ENCODE data around the gene MIPEP.

Gene MIPEP

DNA sequence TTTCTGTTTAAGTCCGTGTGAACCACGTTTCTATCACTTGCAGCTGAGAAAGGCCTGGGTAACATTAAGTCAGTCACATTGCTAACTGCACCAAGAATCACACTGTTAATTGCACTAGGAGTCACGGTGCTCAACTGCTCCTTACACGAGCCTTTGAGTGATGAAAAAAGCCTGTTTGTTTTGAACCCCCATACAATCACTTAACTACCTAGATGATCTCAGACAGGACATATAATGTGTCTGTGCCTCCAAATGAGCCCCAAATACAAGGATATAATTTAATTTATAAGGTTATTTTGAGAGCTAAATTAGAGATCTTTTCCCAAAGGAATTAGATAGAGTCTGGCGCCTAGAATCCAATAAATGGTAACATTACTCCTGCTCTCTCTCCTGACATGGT, 84.1 kb downstream of the MIPEP start:
- DNase-seq = no peak

- no peak for DNase-seq
These were observed 85.0 kb downstream of the MIPEP start for GRCh38 chr13:23804166-23804565.

DNA sequence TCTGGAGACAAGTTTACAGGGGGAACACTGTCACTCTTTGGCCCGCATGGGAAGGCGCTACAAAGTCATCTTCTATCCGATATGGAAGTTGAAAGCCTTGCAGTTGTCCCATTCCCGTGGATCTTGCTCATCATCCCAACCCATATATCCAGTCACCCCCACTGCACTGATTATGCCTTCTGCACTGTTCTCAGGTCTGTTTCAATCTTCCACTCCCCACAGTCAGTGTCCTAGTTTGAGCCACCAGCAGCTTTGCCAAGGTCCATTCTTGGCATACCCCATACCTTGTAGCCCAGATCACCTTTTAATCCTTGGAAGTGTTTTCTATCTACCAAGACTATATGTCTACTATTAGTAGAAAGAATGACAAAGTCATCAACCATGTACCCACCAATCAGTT, 88.1 kb downstream of the MIPEP start:
- DNase-seq = no peak

DNA sequence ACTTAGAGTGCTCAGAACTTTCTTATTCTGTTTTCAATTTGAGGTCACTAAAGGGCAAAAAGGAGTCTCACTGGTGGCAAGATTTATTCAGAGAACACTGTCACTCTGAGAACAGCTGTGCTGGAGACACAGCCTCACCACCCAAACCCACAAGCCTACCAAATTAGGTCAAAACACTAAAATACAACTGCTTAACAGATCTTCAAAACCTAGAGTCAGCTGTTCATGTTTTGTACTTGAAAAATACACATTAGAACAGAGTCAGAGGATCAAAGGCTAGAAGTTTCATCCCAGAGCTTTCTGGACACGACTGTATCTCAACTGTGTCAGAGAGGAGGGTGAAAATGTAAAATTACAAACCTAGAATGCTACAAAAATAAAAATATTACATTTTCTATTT, 89.3 kb downstream of the MIPEP start:
- no peak for DNase-seq

DNA sequence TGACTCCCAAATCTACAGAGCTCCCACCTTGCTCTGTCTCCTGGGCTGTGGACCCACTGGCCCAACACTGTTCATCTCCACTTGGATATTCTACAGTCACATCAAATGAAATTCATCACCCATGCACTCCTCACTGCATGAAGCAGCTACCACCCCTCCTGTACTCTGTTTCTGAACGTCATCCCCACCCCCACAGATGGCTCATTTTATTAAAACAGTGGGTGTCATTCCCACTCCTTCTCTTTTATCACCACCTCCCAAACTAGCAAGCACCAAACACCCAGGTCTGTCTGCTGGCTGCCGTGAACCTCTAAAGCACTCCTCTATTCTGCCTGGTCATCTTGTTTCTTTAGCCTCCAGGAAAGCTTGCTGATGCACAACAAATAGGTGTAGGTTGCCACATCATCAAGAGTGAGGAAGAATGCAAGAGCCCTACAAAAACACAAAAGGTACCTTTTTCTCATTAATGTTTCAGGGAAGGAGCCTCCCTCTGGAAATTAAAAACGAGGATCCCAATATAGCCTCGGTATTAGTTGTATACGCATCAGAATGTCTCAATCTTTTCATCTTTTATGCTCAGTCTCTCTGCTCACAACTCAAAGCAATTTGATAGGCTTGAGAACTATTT, 91.8 kb downstream of the MIPEP start:
- DNase-seq = no peak

- no peak for DNase-seq
These were observed 92.6 kb downstream of the MIPEP start for GRCh38 chr13:23796551-23796950.

DNA sequence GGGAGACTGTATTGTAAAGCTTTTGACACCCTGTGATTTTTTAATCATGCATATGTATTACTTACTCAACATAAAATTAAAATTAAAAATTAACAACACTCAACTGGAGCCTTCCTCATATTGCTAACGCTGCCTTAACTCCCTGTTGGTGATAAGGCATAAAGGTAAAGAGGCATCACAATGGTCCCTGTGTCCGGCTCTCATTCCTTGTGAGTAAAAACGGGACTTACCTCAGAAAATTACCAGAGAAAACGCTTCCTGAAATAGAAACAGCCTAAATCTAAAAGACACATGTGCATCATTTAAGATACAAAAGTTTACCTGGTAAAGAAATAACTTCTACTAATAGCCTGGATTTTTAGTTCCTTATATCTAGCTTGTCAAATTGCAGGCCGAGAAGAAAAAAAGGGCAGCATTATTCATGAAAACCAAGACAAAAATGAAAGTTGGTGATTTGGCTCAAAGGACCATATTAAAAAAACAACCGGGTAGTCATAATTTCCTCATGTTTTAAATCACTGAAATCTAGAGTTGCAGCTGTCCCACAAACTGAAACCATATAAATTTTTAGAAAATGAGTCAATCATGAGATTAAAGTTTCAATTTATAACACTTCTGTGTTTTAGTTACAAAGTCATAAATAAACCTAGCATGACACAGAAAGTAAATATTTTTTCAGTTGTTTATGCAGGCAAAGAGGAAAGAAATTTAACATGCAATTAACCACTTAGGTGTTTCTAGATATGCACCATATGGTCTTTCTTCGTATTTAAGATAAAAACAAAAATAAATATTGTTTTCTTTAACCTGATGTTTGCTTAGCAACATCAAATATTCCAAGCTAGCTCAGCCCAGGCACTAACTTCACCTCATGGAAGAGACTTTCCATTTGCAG, 94.7 kb downstream of the MIPEP start:
- no peak for DNase-seq

GRCh38 chr13:23793711-23794110, 95.5 kb downstream of the MIPEP start:
- no peak for DNase-seq

DNA sequence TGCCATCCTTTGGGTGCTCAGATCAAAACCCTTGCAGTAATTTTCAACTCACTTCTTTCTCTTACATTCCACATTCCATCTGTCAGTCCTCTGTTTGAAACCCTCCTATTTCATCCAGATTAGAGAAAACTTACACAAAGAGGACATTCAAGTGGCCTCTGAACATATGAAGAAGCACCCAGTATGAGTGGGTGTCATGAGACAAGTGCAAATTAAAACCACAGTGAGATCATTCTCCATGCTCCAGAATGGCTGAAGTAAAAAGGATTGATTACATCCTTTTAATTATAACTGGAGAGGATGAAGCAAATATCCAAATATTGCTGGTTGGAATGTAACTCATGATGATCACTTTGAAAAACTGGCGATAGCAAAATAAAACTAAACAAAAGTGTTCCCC, 96.5 kb downstream of the MIPEP start:
- DNase-seq = no peak

GRCh38 chr13:23790577-23791170, 98.5 kb downstream of the MIPEP start:
- no peak for DNase-seq

DNA sequence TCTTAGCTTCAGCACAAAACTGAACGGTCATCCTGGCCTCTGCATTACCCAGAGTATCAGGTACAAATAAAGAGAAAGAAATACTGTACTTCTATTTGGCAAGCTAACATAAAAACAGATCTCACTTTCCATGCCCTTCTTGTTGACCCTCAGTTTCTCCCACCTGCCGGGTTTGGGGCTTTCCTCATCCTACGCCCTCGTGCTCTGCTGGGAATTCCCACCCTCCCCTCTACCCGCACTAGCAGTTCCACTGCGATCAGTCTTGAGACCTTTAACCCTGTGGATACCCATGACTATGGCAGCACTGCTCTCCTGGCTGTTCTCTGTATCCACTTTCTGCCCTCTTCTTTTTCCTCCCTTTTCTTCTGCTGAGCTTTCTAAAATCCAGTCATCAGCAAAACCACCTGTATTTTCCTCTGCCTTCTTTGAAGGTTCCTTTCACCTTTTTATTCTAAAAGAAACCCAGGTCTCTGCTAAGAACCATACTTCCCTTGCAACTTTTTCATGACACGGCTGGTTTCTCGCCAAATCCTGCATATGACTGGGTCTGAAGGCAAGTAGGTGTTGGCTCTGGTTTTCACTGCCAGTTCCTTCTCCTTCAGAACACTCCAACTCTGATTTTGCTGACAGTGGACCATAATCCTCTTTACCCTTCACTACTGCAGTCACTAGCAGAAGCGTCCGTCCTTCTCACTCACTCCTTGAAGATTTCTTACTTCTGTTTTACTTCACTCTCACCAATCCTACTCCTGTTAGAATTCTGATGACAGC, 99.4 kb downstream of the MIPEP start:
- DNase-seq = no peak

DNA sequence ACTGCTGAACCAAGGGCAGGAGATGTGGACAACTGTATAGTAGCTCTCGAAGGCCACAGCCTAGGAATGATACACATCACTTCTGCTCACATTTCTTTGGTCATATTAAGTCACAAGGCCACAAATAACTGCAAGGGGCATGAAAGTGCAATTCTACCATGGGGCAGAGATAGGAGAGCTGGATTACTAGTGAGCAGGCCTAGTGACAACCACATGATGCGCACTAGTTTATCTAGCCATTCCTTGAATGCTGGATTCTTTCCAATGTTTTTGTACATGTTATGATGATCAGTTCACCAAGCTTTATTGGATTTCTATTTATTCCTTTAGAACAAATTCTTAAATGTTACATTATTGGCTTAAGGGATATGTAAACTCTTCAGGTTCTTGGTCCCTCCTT, 100.7 kb downstream of the MIPEP start:
- no peak for DNase-seq

DNA sequence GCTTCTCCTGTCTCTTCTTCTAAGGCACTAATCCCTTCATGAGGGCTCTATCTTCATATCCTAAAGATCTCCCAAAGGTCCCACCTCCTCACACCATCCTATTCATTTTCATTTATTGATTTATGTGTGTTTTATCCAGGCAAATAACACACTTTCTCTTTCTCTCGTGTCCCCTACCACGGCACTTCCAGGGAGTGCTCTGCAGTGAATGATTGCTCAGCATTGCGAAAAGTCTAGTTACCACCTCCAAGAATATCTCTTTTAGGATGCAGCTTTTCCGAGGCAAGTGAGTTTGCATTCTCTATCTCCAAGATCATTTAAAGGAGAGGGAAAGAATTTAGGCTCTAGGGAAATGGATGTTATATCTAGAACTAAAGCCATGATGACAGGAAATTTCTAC, 101.7 kb downstream of the MIPEP start:
- DNase-seq = no peak

DNA sequence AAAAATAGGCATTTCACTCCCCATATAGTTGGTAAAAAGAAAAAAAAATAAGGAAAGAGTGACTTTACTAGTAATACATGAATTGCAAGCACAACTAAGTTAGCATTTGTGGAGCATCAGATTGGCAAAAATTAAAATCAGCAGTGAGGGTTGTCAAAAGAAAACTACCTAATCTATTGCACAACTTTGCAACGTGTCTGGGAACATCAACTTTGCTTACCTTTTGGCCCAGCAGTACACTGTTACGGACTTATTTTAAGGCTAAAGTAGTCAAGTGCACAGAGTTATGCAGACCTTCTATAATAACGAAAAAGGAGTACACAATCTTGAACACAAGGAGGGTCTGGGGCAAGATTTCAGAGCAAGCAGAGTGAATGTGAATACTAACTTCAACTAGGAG, 102.6 kb downstream of the MIPEP start:
- DNase-seq = no peak

DNA sequence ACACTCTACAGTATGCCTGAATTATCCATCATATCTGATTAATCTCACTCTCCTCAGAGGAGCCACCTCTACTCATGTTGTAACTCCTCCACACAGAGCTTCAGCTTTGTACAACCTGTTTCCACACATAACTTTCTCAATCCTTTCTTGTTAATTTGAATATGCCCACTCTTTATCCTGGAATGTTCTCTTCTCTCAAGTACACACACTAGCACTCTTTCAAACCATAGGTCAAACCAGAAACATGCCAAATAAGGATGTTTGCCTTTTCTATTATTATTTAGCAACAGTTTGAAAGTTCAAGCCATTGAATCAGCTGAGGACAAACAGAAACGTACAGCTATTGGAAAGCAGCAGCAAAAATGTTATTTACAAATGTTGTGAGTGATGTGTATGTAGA, 110.3 kb downstream of the MIPEP start:
- no peak for DNase-seq

- DNase-seq = no peak
These were observed 111.1 kb downstream of the MIPEP start for GRCh38 chr13:23778002-23778652.

- DNase-seq = no peak
These were observed 111.7 kb downstream of the MIPEP start for GRCh38 chr13:23777575-23777870.

- DNase-seq = no peak
These were observed 112.3 kb downstream of the MIPEP start for GRCh38 chr13:23776698-23777574.

GRCh38 chr13:23772717-23773116, 116.5 kb downstream of the MIPEP start:
- DNase-seq = no peak

DNA sequence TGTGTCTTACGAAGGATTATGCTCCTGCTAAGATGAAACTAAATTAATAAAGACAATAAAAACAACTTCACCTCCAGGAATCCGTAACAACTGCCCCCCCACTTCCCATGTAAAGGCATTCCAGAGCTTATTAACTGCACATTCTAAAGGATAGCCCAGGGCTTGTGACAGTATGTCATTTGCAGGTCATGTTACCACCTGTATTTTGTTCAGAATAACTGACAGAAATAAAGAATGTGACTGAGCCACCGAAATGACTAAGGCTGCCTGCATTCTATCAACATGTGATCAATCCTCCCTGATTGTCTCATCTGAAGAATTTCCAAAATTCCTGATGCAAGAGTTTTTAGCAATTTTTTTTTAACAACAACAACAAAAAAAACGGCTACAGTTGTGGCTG, 117.2 kb downstream of the MIPEP start:
- no peak for DNase-seq

DNA sequence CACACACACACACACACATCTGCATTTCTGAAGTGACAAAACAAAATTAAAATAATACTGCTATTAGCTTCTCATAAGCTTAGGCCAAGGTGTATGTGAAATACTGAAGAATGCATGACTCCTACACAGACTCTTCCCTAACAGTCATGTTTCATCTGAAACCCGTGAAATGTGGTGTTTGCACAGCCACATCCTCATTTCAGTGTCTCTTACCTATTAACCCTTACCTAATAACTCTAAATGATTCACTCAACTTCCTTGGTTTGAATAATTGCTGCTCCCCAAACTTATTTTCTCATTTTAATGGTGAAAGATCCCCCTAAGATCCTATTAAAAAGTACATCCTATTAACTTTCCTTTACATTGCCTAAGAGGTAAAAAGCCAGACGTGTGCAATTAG, 117.6 kb downstream of the MIPEP start:
- DNase-seq = no peak

DNA sequence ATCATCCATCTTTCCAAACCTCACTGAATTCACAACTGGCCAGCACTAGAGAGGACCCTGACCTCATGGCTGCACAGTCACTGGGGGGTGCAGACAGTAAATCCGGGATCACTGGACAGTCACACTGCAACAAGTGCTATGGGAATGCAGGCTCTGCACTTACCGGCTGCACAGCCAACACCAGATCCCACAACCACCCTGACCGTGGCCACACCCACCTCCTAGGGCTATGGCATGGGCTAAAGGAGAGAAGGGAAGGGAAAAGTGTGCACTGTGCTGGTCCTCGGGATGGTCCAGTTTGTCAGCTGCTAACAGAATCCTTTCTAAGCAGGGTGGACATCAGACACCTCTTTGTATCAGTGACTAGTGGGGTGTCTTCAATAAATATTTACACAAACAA, 118.2 kb downstream of the MIPEP start:
- DNase-seq = no peak
